LNCAP (cell line): ENCODE measurements around the gene CFP.
A peak's percentile ranks its signal among the peaks of the same experiment; 100 is the strongest.

ENCODE experiments used
- TF ChIP-seq, protein P1 (sequence below): fragments of 450-650 bp; IDR thresholded peaks from 2 replicates; pipeline ENCODE4 v1.5.1; 2017; ENCODE audit warnings: mild to moderate bottlenecking

The CFP gene

DNA sequence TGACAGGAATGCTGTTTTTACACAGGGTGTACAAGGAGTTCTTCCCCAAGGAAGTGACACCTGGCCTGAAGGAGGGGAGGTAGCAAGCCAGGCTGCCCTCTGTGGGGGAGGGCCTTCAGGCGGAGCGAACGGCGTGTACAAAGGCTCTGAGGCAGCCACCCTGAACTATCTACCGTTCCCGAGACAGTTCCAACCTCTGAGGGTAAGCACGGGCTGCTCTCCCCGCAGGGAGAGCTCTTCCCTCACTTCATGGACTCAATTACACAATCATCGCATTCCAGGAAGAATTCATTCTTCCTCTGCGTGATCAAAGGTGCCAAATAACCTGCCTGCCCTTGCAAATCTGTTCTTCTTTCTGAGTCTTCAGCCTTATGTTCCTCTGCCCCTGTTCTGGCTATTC is 15.8 kb upstream of the CFP start:
- TF ChIP-seq, protein P1, sequence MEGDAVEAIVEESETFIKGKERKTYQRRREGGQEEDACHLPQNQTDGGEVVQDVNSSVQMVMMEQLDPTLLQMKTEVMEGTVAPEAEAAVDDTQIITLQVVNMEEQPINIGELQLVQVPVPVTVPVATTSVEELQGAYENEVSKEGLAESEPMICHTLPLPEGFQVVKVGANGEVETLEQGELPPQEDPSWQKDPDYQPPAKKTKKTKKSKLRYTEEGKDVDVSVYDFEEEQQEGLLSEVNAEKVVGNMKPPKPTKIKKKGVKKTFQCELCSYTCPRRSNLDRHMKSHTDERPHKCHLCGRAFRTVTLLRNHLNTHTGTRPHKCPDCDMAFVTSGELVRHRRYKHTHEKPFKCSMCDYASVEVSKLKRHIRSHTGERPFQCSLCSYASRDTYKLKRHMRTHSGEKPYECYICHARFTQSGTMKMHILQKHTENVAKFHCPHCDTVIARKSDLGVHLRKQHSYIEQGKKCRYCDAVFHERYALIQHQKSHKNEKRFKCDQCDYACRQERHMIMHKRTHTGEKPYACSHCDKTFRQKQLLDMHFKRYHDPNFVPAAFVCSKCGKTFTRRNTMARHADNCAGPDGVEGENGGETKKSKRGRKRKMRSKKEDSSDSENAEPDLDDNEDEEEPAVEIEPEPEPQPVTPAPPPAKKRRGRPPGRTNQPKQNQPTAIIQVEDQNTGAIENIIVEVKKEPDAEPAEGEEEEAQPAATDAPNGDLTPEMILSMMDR, result no peak

DNA sequence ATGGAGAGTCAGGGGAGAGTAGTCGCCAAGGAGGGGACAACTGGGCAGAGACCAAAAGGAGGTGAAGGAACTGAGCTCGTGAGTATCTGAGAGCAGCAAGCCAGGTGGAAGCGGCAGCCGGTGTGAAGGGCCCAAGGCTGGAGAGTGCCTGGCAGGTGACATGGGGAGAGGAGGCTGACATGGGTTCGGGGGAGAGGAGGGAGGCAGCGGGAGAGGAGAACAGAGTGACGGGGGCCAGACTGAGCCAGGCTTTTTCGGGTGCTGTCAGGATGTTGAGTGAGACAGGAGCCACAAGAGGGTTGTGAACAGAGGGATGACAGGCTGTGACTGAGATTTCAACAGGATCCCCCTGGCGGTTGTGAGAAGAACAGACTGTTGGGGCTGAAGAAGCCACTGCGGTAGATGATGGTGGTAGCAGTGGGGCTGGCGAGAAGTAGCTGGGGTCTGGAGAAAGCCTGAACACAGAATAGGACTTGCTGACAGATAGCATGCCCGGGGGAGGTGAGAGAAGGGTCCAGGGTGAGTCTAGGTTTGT is 14.9 kb upstream of the CFP start:
- TF ChIP-seq, protein P1, result peak; percentile 16; the same call in 1 of the 2 replicates

DNA sequence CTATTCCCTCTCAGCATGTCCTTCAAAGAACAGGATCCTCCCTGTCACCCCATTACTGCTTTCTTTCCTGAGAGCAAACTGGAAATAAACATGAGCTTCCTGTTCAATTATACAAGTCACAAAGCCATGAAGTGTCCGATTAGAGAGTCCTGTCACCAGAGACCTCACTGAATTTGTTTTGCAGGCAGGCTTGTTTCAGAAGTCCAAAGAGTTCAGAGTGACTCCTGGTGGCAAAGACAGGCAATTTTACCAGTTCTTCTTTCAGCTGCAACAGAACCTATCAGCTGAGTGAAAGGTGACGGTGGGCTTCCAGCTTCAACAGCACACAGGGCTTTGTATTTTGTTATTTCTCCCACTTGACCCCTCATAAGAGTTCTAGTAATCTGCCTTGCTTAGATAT is 14.2 kb upstream of the CFP start:
- TF ChIP-seq, protein P1, result no peak

DNA sequence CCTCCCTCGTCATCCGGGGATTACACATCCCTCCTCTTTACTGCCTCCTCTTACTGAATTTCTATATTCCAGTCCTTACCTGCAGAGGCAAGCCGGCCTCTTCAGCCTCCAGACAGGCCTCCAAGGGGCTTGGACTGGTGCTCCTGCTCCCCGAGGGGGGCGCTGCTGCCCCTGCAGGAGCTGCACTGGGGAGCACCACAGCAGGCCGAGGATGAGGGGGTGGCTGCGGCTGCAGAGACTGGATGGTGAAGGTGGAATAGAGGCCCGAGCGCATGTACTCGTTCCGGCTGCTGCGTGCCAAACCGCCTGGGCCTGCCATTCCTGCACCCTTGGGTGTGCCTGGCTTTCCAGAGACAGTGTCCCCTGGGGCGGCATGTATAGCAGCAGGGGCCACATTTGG is 9.1 kb upstream of the CFP start:
- TF ChIP-seq, protein P1, result no peak

DNA sequence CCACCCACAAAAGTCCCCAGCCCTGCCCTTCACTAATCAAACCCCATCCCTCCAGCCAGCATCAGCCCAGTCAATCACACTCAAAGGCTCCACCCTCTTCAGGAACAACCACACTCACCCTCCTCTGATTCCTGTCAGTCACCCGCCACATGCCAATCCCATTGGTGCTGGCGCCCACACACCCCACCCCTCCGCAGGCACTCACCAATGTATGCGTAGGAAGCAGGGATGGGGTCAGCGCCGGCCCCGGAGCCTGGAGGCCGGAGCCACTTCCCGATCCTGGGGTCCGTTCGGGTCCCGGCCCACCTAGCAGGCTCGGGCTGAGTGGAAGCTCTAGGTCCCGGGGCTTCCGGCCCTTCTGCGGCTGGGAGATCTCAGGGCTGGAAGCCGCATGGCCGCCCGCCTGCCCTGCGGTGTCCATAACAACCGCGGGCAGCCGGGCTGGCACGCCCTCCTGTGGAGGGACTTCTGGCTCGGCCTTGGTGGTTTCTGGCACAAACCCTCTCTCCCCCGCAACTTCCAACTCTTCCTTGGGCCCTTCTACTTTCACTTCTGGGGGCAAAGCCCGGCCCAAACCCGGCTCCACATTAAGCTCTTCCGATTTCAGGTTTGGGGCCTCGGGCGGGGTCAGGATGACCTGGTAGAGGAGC is 7.9 kb upstream of the CFP start:
- TF ChIP-seq, protein P1, result no peak

DNA sequence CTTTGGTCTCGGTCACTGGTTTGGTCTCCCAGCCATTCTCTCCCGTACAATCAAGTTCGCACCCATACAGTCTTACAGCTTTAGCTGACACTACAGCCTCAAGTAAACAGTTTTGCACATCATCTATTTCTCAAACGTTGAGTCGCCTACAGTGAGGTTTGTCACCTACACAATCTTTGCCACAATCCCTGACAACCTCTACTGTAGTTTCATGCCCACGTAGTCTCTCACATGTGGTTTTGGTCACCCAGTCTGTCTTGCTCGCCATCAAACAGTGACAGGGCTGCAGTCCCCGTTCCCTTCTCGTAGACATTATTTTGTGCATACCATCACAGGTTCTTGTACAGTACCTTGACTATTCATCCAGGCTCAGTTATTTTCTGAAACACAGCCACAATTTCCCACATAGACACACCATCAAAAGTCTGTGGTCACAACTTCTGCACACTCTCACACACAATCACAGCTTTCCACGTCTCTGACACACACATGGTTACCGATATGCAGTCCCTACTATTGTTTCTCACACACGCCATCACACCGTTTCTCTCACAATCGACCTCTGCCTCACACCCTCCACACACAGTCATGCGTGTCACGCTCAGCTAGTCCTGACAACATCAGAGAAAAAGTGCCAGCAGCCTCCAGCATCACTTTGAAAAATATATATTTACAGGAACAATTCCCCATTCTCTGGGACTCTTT is 5.3 kb upstream of the CFP start:
- TF ChIP-seq, protein P1, result no peak

DNA sequence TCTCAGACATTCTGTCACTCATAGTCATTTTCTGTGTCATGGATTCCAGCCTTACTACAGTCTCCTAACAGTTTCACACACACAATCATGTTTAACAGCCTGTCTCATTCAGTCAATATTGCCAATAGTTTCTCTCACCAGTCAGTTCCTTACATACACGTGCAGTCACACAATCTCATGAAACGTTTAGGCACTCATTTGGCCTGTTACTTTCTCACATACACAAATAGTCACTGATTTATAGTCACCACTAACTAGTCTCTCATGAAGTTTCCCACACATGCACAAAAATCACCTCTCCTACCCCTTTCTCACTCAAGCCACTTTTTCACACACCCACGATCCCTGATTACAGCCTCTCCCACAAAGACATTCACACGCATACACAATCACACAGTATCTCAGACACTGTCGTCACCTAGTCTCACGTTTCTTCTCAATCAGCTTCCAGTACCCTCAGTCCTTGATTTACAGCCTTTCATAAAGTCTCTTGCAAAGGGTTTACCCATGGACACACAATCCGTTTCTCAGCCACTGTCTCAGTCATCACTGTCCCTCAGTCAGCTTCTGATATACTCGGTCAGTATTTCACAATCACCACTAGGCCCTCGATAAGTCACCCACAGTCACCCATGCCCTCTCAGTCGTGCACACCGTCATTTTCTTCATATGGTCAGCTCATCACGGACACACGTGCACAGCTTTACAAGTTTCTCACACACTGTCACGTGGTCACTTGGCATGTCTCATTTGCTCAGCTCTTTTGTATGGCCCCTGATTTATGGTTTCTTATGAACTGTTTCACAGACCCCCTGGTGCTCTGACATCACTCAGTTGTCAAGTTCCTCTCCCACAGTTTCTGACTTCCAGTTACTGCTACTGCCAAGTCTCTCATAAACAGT is 4.2 kb upstream of the CFP start:
- TF ChIP-seq, protein P1, result no peak
